B cell (primary cell): Measurements from ENCODE around the gene C2orf74. TPM values are rescaled to one million over a fixed set of nuclear protein-coding genes. Genes with fewer than 3 reads are reported as not detected.

Source experiments
- ATAC-seq: fragments of 200-7000 bp; cut with Tn5 transposase; one replicate; pipeline ENCODE4 v1.10.0; 2021; ENCODE audit warnings: low read depth, mild to moderate bottlenecking, moderate number of reproducible peaks, moderate library complexity
- CTCF ChIA-PET: fragments of 350-600 bp; sonication (Branson Sonifier 250); formaldehyde crosslinking; loops from one replicate; lab custom pipeline; 2021; ENCODE audit warnings: antibody characterized with exemption, inconsistent platforms; lab: Charles Lee
- POLR2A ChIA-PET: fragments of 350-600 bp; sonication (Branson Sonifier 250); formaldehyde crosslinking; loops from one replicate; lab custom pipeline; 2021; ENCODE audit warnings: antibody characterized with exemption; lab: Charles Lee
- DNase-seq: peaks from one replicate; pipeline ENCODE4 v3.0.0; 2013
- H2AFZ ChIP-seq: 2 replicates; pipeline ENCODE4 v1.6.1; 2012; ENCODE audit warnings: mild to moderate bottlenecking, low read depth, low read length; ENCODE audit not compliant: insufficient read depth, poor library complexity, severe bottlenecking
- H3K27ac ChIP-seq, 2 donors: 1 replicate in 1 of 2; 2 replicates in 1 of 2; pipeline ENCODE4 v1.5.1; 2012 to 2013; ENCODE audit warnings: low read length in 2 of 2, mild to moderate bottlenecking in 2 of 2, moderate library complexity in 1 of 2
- H3K27me3 ChIP-seq, 4 experiments: fragments of 200-600 bp in 1 of 4; sonication (generic) in 1 of 4; replicated peaks in 1 of 4; 1 replicate in 2 of 4; 2 replicates in 2 of 4; pipeline versions ENCODE4 v1.6.1 to v1.7.0; 2013 to 2016; ENCODE audit warnings: low read length in 3 of 4, mild to moderate bottlenecking in 2 of 4, mixed read lengths in 1 of 4, moderate library complexity in 1 of 4; ENCODE audit not compliant: insufficient read depth in 4 of 4, control insufficient read depth in 3 of 4; ENCODE audit errors: control extremely low read depth in 1 of 4
- H3K36me3 ChIP-seq, 2 experiments: replicated peaks in 1 of 2; 1 replicate in 1 of 2; 2 replicates in 1 of 2; pipeline versions ENCODE4 v1.6.1 to v1.7.1; 2013; ENCODE audit warnings: low read length in 1 of 2; ENCODE audit not compliant: insufficient read depth in 2 of 2, control insufficient read depth in 1 of 2; ENCODE audit errors: control extremely low read depth in 1 of 2, extremely low read depth in 1 of 2
- H3K4me1 ChIP-seq, 2 donors: fragments of 200-600 bp in 1 of 2; sonication (generic) in 1 of 2; 1 replicate in 1 of 2; 2 replicates in 1 of 2; pipeline versions ENCODE4 v1.5.1 to v1.6.1; 2013 to 2017; ENCODE audit warnings: low read length in 2 of 2; ENCODE audit not compliant: control insufficient read depth in 2 of 2, insufficient read depth in 2 of 2
- H3K4me2 ChIP-seq: replicated peaks from 2 replicates; pipeline ENCODE3; 2012; ENCODE audit warnings: mild to moderate bottlenecking, low read depth, low read length; ENCODE audit not compliant: poor library complexity, severe bottlenecking
- H3K4me3 ChIP-seq, 5 experiments: fragments of 200-600 bp in 1 of 5; sonication (generic) in 1 of 5; 1 replicate in 3 of 5; 2 replicates in 2 of 5; pipeline versions ENCODE4 v1.5.1 to v1.7.0; 2011 to 2016; ENCODE audit warnings: low read length in 4 of 5, mild to moderate bottlenecking in 4 of 5, low read depth in 2 of 5, control low read depth in 1 of 5, moderate library complexity in 1 of 5; ENCODE audit not compliant: insufficient read depth in 1 of 5; ENCODE audit errors: control extremely low read depth in 1 of 5, extremely low read depth in 1 of 5
- H3K79me2 ChIP-seq: fragments of 200-600 bp; sonication (generic); one replicate; pipeline ENCODE4 v1.6.0; 2016; ENCODE audit warnings: low read length; ENCODE audit not compliant: control insufficient read depth, insufficient read depth
- H3K9ac ChIP-seq: fragments of 200-600 bp; sonication (generic); 2 replicates; pipeline ENCODE4 v1.6.1; 2017; ENCODE audit warnings: mild to moderate bottlenecking, low read length, moderate library complexity
- H3K9me3 ChIP-seq, 3 donors: one replicate each; pipeline versions ENCODE4 v1.6.1 to v1.7.1; 2013; ENCODE audit warnings: low read length in 2 of 3; ENCODE audit not compliant: control insufficient read depth in 2 of 3, insufficient read depth in 1 of 3; ENCODE audit errors: control extremely low read depth in 1 of 3
- H4K20me1 ChIP-seq: 2 replicates; pipeline ENCODE4 v1.6.0; 2012; ENCODE audit warnings: mild to moderate bottlenecking, low read length; ENCODE audit not compliant: insufficient read depth, control insufficient read depth, poor library complexity, severe bottlenecking
- H3K27ac Mint-ChIP-seq: one replicate; pipeline ENCODE4 v1.8.0; 2021; ENCODE audit warnings: mixed read lengths
- H3K27me3 Mint-ChIP-seq: one replicate; pipeline ENCODE4 v1.8.0; 2021; ENCODE audit warnings: mixed read lengths
- H3K4me1 Mint-ChIP-seq: one replicate; pipeline ENCODE4 v1.8.0; 2021; ENCODE audit warnings: mixed read lengths
- H3K4me3 Mint-ChIP-seq: one replicate; pipeline ENCODE4 v1.8.0; 2021; ENCODE audit warnings: mixed read lengths
- H3K9me3 Mint-ChIP-seq: one replicate; pipeline ENCODE4 v1.8.0; 2022; ENCODE audit warnings: mixed read lengths; ENCODE audit not compliant: insufficient read depth
- CTCF ChIP-seq: fragments of 200-600 bp; IDR thresholded peaks from one replicate; pipeline ENCODE4 v1.8.0; 2022; ENCODE audit warnings: antibody characterized with exemption, mild to moderate bottlenecking
- EZH2 ChIP-seq: IDR thresholded peaks from 2 replicates; pipeline ENCODE4 v1.6.1; 2012; ENCODE audit warnings: borderline replicate concordance, low read depth, mild to moderate bottlenecking, moderate library complexity, low read length; ENCODE audit not compliant: insufficient read depth, poor library complexity, severe bottlenecking
- WGBS: methylation state at CpG from one replicate; pipeline ENCODE4 v1.1.5; 2013; ENCODE audit warnings: missing lambda C conversion rate; ENCODE audit not compliant: insufficient coverage; 5-methylcytosine and 5-hydroxymethylcytosine counted together
- intact Hi-C: fragments of 100-400 bp; cut with micrococcal nuclease; formaldehyde crosslinking; loops from one replicate; pipeline ENCODE4 v1.10.0; 2022
- polyA plus RNA-seq: library from polyadenylated mRNA; depleted of rRNA; stranded (reverse); fragments of >200 nt; gene quantifications from 2 replicates; pipeline ENCODE4 v1.2.3, GENCODE V29; 2012
- total RNA-seq, 2 donors: library from RNA; stranded (reverse); fragments of 120-200 nt in 1 of 2; gene quantifications; 1 replicate in 1 of 2; 2 replicates in 1 of 2; pipeline versions ENCODE4 v1.2.3 to v1.2.4, GENCODE V29; 2013 to 2022

Gene C2orf74
- total and polyA plus RNA-seq, 2 donors (not counting 1 experiment from before 2014, with no cell fraction given) = 11.1 to 16.2 TPM

DNA sequence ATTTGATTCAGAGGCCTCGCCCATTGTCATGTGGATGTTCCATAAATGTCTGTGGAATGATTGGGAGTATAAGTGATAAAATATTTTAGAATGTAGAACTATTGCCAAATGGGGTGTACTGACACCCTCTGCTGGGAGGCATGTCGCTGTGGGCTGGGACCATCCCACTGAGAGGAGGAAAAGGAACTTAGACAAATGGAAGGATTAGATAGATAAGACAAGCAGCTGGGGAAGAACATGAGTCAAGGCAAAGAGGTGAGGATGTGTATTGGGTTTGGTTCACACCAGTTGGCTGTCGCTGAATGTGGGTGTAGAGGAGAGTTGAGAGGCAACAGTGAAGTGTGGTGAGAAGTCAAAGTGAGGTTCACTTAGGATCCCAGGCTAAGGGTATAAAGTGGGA, 4.0 kb downstream of the C2orf74 start:
- 100% methylated on average over 3 of the region's 3 CpGs for WGBS
- intact Hi-C loops = no loop called here
- Histone ChIP-seq H3K36me3 (peaks cover 0 to 28% of the 10 kb centered on the region in 2 experiments), H3K9me3 (no peaks in the 10 kb centered on the region), H3K4me2 (no peak overlapping the region), H2AFZ (no peak overlapping the region), H4K20me1 (no peaks in the 10 kb centered on the region), H3K9ac (no peak overlapping the region), H3K4me3 (no peak overlapping the region), H3K27me3 (no peaks in the 10 kb centered on the region), H3K4me1 (no peaks in the 10 kb centered on the region), H3K79me2 (peaks cover 3% of the 10 kb centered on the region), H3K27ac (no peak overlapping the region)
- TF ChIP-seq EZH2 (no peak), CTCF (no peak)
- Mint-ChIP-seq H3K9me3 (no peaks in the 10 kb centered on the region), H3K27ac (no peak overlapping the region), H3K27me3 (no peaks in the 10 kb centered on the region), H3K4me1 (peaks cover 2% of the 10 kb centered on the region), H3K4me3 (no peak overlapping the region)
- ChIA-PET POLR2A (no interaction called here), CTCF (no interaction called here)
- ATAC-seq (no peak), DNase-seq (no peak)

DNA sequence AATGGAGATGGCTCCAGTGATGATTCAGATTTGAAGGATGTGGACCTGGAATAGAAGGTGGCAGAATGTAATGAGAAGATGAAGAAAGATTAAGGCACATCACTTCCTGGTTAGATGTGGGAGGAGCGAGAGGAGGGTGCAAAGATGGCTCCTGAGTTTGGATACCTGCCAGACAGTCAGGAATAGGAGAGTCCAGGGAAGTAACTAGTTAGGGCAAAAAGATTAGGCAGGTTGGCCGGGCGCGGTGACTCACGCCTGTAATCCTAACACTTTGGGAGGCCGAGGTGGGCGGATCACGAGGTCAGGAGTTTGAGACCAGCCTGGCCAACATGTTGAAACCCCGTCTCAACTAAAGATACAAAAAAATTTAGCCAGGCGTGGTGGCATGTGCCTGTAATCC, 5.6 kb downstream of the C2orf74 start:
- intact Hi-C loops = no loop called here
- 96% methylated on average over 9 of the region's 10 CpGs for WGBS
- H3K27ac Mint-ChIP-seq = no peak overlapping the region
- no peak overlapping the region for H3K4me3 Mint-ChIP-seq
- H3K9me3 Mint-ChIP-seq = no peaks in the 10 kb centered on the region
- ChIA-PET CTCF (interaction anchor here (0.8 kb wide), 1 partner anchor 9 kb away, joined by 5 read pairs; no protein-coding TSS in a partner anchor), POLR2A (interaction anchor here (0.6 to 0.7 kb wide), 2 partner anchors 17 to 66 kb away, joined by 4 to 6 read pairs; no protein-coding TSS in a partner anchor)
- ATAC-seq (no peak), DNase-seq (no peak)
- Histone ChIP-seq H3K27ac (no peak overlapping the region), H3K27me3 (no peaks in the 10 kb centered on the region), H3K36me3 (peaks cover 0 to 22% of the 10 kb centered on the region in 2 experiments), H3K9me3 (no peaks in the 10 kb centered on the region), H3K79me2 (no peaks in the 10 kb centered on the region), H4K20me1 (no peaks in the 10 kb centered on the region), H3K9ac (no peak overlapping the region), H3K4me2 (no peak overlapping the region), H3K4me1 (no peaks in the 10 kb centered on the region), H2AFZ (no peak overlapping the region), H3K4me3 (no peak overlapping the region)
- no peaks in the 10 kb centered on the region for H3K4me1 Mint-ChIP-seq
- H3K27me3 Mint-ChIP-seq = no peaks in the 10 kb centered on the region
- TF ChIP-seq CTCF = no peak
- TF ChIP-seq EZH2 = no peak
